ENCODE data around the gene HEMGN.

HEMGN gene

GRCh38 chr9:97930972-97931371 lies 7.0 kb downstream of the HEMGN start:
- DNase-seq (ENCODE audit: low read depth in 3 of 3): no peak

GRCh38 chr9:97928986-97929604 lies 8.9 kb downstream of the HEMGN start:
- DNase-seq (ENCODE audit: low read depth in 3 of 3): no peak

- no peak for DNase-seq (ENCODE audit: low read depth in 3 of 3)
Measured at GRCh38 chr9:97925497-97926334, 12.3 kb downstream of the HEMGN start.

- DNase-seq (ENCODE audit: low read depth in 3 of 3): no peak
Measured at GRCh38 chr9:97924386-97924785, 13.6 kb downstream of the HEMGN start.

GRCh38 chr9:97923529-97924108 lies 14.4 kb downstream of the HEMGN start:
- peak in 2 of 3 donors; percentile 40 to 51 for DNase-seq (ENCODE audit: low read depth in 3 of 3)

- peak; percentile 96 to 98 (median 96) for DNase-seq (ENCODE audit: low read depth in 3 of 3)
Measured at GRCh38 chr9:97921959-97922724, 15.8 kb downstream of the HEMGN start, which contains the start of gene TRMO. TRMO (minus strand) TSS chr9:97922500; CDS start chr9:97922493, 7 bp downstream.

GRCh38 chr9:97919217-97919813 lies 18.7 kb downstream of the HEMGN start:
- DNase-seq (ENCODE audit: low read depth in 3 of 3): no peak

- DNase-seq (ENCODE audit: low read depth in 3 of 3): no peak
Measured at GRCh38 chr9:97918611-97919010, 19.4 kb downstream of the HEMGN start.

- DNase-seq (ENCODE audit: low read depth in 3 of 3): no peak
Measured at GRCh38 chr9:97911970-97912369, 26.0 kb downstream of the HEMGN start.

GRCh38 chr9:97911528-97911927 lies 26.4 kb downstream of the HEMGN start:
- no peak for DNase-seq (ENCODE audit: low read depth in 3 of 3)

- DNase-seq (ENCODE audit: low read depth in 3 of 3): no peak
Measured at GRCh38 chr9:97910357-97910756, 27.6 kb downstream of the HEMGN start.

- no peak for DNase-seq (ENCODE audit: low read depth in 3 of 3)
Measured at GRCh38 chr9:97908705-97909104, 29.3 kb downstream of the HEMGN start.

- DNase-seq (ENCODE audit: low read depth in 3 of 3): no peak
Measured at GRCh38 chr9:97907632-97908031, 30.3 kb downstream of the HEMGN start.

- DNase-seq (ENCODE audit: low read depth in 3 of 3): no peak
Measured at GRCh38 chr9:97907046-97907445, 30.9 kb downstream of the HEMGN start.

- no peak for DNase-seq (ENCODE audit: low read depth in 3 of 3)
Measured at GRCh38 chr9:97906236-97906831, 31.6 kb downstream of the HEMGN start.

- no peak for DNase-seq (ENCODE audit: low read depth in 3 of 3)
Measured at GRCh38 chr9:97905228-97905627, 32.7 kb downstream of the HEMGN start.

- no peak for DNase-seq (ENCODE audit: low read depth in 3 of 3)
Measured at GRCh38 chr9:97904725-97905124, 33.2 kb downstream of the HEMGN start.

- DNase-seq (ENCODE audit: low read depth in 3 of 3): no peak
Measured at GRCh38 chr9:97903177-97903576, 34.8 kb downstream of the HEMGN start.

GRCh38 chr9:97900738-97901565 lies 37.0 kb downstream of the HEMGN start:
- no peak for DNase-seq (ENCODE audit: low read depth in 3 of 3)

GRCh38 chr9:97900103-97900737 lies 37.8 kb downstream of the HEMGN start:
- no peak for DNase-seq (ENCODE audit: low read depth in 3 of 3)
